Measurements from ENCODE around the gene KCNQ1OT1. TPM values are rescaled to one million over a fixed set of nuclear protein-coding genes. Genes with fewer than 3 reads are reported as not detected.

The KCNQ1OT1 gene
- total and polyA plus RNA-seq, 2 of the 4 experiments (the other 2 are of a cell fraction) = 0.14 to 2.0 TPM

GRCh38 chr11:2565447-2566222 is 134.2 kb downstream of the KCNQ1OT1 start:
- Histone ChIP-seq H3K4me1 (ENCODE audit: control insufficient read depth, insufficient read depth, low read length) (no peaks in the 10 kb centered on the region), H2AK5ac (ENCODE audit: low read depth, low read length) (no peak overlapping the region), H2BK15ac (ENCODE audit: low read depth, low read length) (no peak overlapping the region), H3K4me3 (ENCODE audit: insufficient read depth, low read depth, low read length) (no peak overlapping the region), H3K23ac (ENCODE audit: low read depth, low read length) (no peak overlapping the region), H3K27me3 (ENCODE audit: control insufficient read depth, insufficient read depth, low read length) (peaks cover 19% of the 10 kb centered on the region), H3K4ac (ENCODE audit: low read depth, low read length) (no peak overlapping the region), H3K14ac (replicated peaks; ENCODE audit: low read depth, low read length) (no peak overlapping the region), H3K36me3 (ENCODE audit: control insufficient read depth, insufficient read depth, low read length) (no peaks in the 10 kb centered on the region), H3K9ac (ENCODE audit: low read depth, low read length) (no peak overlapping the region), H3K9me3 (ENCODE audit: control insufficient read depth, insufficient read depth, low read length) (no peaks in the 10 kb centered on the region; the same call in 1 of the 2 replicates), H4K8ac (ENCODE audit: low read depth in 2 of 2, low read length in 2 of 2) (no peak overlapping the region), H3K18ac (ENCODE audit: low read depth, low read length) (no peak overlapping the region), H2AK9ac (replicated peaks; ENCODE audit: low read depth, low read length, poor library complexity) (no peak overlapping the region), H2BK20ac (ENCODE audit: low read depth, low read length) (no peak overlapping the region), H2BK5ac (ENCODE audit: low read depth, low read length, poor library complexity, severe bottlenecking) (no peak overlapping the region), H3K79me1 (ENCODE audit: low read depth in 1 of 2, low read length in 2 of 2) (no peaks in the 10 kb centered on the region), H3K4me2 (ENCODE audit: low read depth, low read length) (no peak overlapping the region), H2BK120ac (ENCODE audit: low read depth, low read length) (no peak overlapping the region), H3K56ac (ENCODE audit: extremely low read depth, insufficient read depth, low read length) (no peak overlapping the region), H3K27ac (ENCODE audit: insufficient read depth, low read length) (no peak overlapping the region), H4K91ac (ENCODE audit: insufficient read depth, low read depth, low read length) (no peak overlapping the region), H4K20me1 (ENCODE audit: insufficient read depth, low read length) (no peaks in the 10 kb centered on the region), H3K9me1 (ENCODE audit: insufficient read depth, low read length) (no peaks in the 10 kb centered on the region), H2AFZ (replicated peaks; ENCODE audit: low read length, poor library complexity) (no peak overlapping the region), H4K5ac (ENCODE audit: low read depth, low read length) (no peak overlapping the region)
- 80% methylated on average over 4 of the region's 13 CpGs; no CpG with 5 or more reads in 1 of the 2 experiments for WGBS, 2 experiments (ENCODE audit: extremely low coverage in 2 of 2, insufficient read length in 1 of 2)
- TF ChIP-seq FOS (IDR thresholded peaks at IDR 0.05; ENCODE audit: low read depth, low read length) (no peak), SMC3 (IDR thresholded peaks at IDR 0.05; ENCODE audit: low read depth, low read length) (no peak), MXI1 (IDR thresholded peaks at IDR 0.05; ENCODE audit: borderline replicate concordance, low read depth, low read length) (no peak), BHLHE40 (IDR thresholded peaks at IDR 0.05; ENCODE audit: low read depth, low read length) (no peak), MAFK (IDR thresholded peaks at IDR 0.05; ENCODE audit: low read depth, low read length) (no peak), POLR2A (IDR thresholded peaks at IDR 0.05; ENCODE audit: low read depth, low read length) (no peak), RAD21 (IDR thresholded peaks at IDR 0.05; ENCODE audit: low read length) (no peak), RCOR1 (IDR thresholded peaks at IDR 0.05; ENCODE audit: insufficient replicate concordance, low read length) (no peak), CHD1 (IDR thresholded peaks at IDR 0.05; ENCODE audit: low read depth, low read length) (no peak), NFE2L2 (IDR thresholded peaks at IDR 0.05; ENCODE audit: low read depth, low read length) (no peak), CEBPB (IDR thresholded peaks at IDR 0.05; ENCODE audit: low read depth, low read length) (no peak), CTCF (conservative IDR thresholded peaks at IDR 0.05; ENCODE audit: low read depth, low read length) (no peak), RFX5 (IDR thresholded peaks at IDR 0.05; ENCODE audit: low read depth, low read length) (no peak), ELK1 (IDR thresholded peaks at IDR 0.05; ENCODE audit: borderline replicate concordance, low read depth, low read length) (no peak)
- TF ChIP-seq, protein P1, sequence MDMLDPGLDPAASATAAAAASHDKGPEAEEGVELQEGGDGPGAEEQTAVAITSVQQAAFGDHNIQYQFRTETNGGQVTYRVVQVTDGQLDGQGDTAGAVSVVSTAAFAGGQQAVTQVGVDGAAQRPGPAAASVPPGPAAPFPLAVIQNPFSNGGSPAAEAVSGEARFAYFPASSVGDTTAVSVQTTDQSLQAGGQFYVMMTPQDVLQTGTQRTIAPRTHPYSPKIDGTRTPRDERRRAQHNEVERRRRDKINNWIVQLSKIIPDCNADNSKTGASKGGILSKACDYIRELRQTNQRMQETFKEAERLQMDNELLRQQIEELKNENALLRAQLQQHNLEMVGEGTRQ (IDR thresholded peaks at IDR 0.05; ENCODE audit: low read depth, low read length) = no peak
- in situ Hi-C loops (cut with MboI; ENCODE audit: low sequenced_read_pairs) (no loop called here), intact Hi-C loops (cut with micrococcal nuclease) (no loop called here), dilution Hi-C loops (cut with HindIII; ENCODE audit: low sequenced_read_pairs, unreplicated experiment) (no loop called here)
- no TSS peak for BruUV-seq (replicated peaks)
- POLR2A ChIA-PET (ENCODE audit: unreplicated experiment) = no interaction called here
- ATAC-seq (ENCODE audit: low read depth) (no peak), DNase-seq (no peak)
- CTCF ChIA-PET = no interaction called here
